Endodermal cell (in vitro differentiated cells): ENCODE data around the gene KREMEN1. TPM values are rescaled to one million over a fixed set of nuclear protein-coding genes. Genes with fewer than 3 reads are reported as not detected.

Experiments
- DNase-seq: peaks from one replicate; pipeline ENCODE4 v3.0.0-alpha.2; 2017
- H3K27ac ChIP-seq: 2 replicates; pipeline ENCODE4 v1.5.1; 2013; ENCODE audit warnings: mild to moderate bottlenecking, low read depth, low read length, moderate library complexity
- H3K27me3 ChIP-seq: 2 replicates; pipeline ENCODE4 v1.6.1; 2013; ENCODE audit warnings: mild to moderate bottlenecking, low read length, moderate library complexity; ENCODE audit not compliant: insufficient read depth, control insufficient read depth, poor library complexity, severe bottlenecking
- H3K36me3 ChIP-seq: 2 replicates; pipeline ENCODE4 v1.7.0; 2013; ENCODE audit warnings: mild to moderate bottlenecking, low read length, moderate library complexity; ENCODE audit not compliant: control insufficient read depth, insufficient read depth
- H3K4me1 ChIP-seq: one replicate; pipeline ENCODE4 v1.7.0; 2013; ENCODE audit warnings: low read length; ENCODE audit not compliant: control insufficient read depth, insufficient read depth
- H3K4me3 ChIP-seq: 2 replicates; pipeline ENCODE4 v1.5.1; 2013; ENCODE audit warnings: mild to moderate bottlenecking, low read length, moderate library complexity
- H3K9ac ChIP-seq: 2 replicates; pipeline ENCODE4 v1.6.1; 2013; ENCODE audit warnings: mild to moderate bottlenecking, low read length, moderate library complexity; ENCODE audit not compliant: poor library complexity, severe bottlenecking; ENCODE audit errors: extremely low read depth
- H3K9me3 ChIP-seq: 2 replicates; pipeline ENCODE4 v1.6.1; 2013; ENCODE audit warnings: mild to moderate bottlenecking, low read length, moderate library complexity; ENCODE audit not compliant: control insufficient read depth
- H3K27ac Mint-ChIP-seq: 2 replicates; pipeline ENCODE4 v1.8.0; 2020; ENCODE audit warnings: mixed read lengths
- H3K27me3 Mint-ChIP-seq: 2 replicates; pipeline ENCODE4 v1.8.0; 2021; ENCODE audit warnings: mild to moderate bottlenecking, mixed read lengths; ENCODE audit not compliant: insufficient read depth
- H3K36me3 Mint-ChIP-seq: 2 replicates; pipeline ENCODE4 v1.8.0; 2020; ENCODE audit warnings: low read depth, mixed read lengths
- H3K4me1 Mint-ChIP-seq: 2 replicates; pipeline ENCODE4 v1.8.0; 2020; ENCODE audit warnings: mixed read lengths
- H3K4me3 Mint-ChIP-seq: 2 replicates; pipeline ENCODE4 v1.8.0; 2020; ENCODE audit warnings: mild to moderate bottlenecking, moderate library complexity, mixed read lengths
- H3K9me3 Mint-ChIP-seq: 2 replicates; pipeline ENCODE4 v1.8.0; 2020; ENCODE audit warnings: mild to moderate bottlenecking, mixed read lengths
- CTCF ChIP-seq: fragments of 200-600 bp; sonication (generic); conservative IDR thresholded peaks from 2 replicates; pipeline ENCODE4 v1.5.0; 2021; ENCODE audit warnings: antibody characterized with exemption, mild to moderate bottlenecking
- WGBS, 2 experiments: methylation state at CpG; one replicate each; pipeline versions ENCODE4 v1.1.5 to v1.1.7; 2013; ENCODE audit warnings: missing lambda C conversion rate in 2 of 2, mixed read lengths in 1 of 2; ENCODE audit not compliant: insufficient coverage in 1 of 2, insufficient read length in 1 of 2; 5-methylcytosine and 5-hydroxymethylcytosine counted together
- total RNA-seq, 2 donors: library from RNA; stranded (reverse); fragmentation: NEBNext Ultra II Directional in 1 of 2; extraction: Animal tissue kit (Norgen Biotek cat#: 25700) in 1 of 2; gene quantifications; 2 replicates in 1 of 2; 3 replicates in 1 of 2; pipeline ENCODE4 v1.2.1, GENCODE V29; 2021

The KREMEN1 gene
- total RNA-seq, 2 donors from 2014 or later = 6.2 to 7.5 TPM

DNA sequence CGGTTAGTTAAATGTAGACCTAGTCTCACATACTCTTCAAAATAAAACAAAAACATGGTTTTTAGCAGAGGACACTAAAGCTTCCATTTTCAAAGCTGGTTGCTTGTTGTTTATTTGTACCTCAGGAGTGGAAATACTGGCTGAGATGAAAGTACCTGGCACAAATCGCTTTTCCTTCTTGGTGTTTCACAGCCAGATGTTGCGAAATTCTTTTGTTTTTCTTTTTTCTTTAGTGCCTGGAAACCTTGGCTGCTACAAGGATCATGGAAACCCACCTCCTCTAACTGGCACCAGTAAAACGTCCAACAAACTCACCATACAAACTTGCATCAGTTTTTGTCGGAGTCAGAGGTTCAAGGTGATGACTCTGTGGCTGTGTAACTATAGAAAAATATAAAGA, 48.3 kb downstream of the KREMEN1 start:
- no peak overlapping the region for H3K9ac ChIP-seq
- Mint-ChIP-seq H3K4me3 (no peak overlapping the region), H3K27me3 (peaks cover 8% of the 10 kb centered on the region), H3K4me1 (no peaks in the 10 kb centered on the region), H3K27ac (no peak overlapping the region), H3K9me3 (peaks cover 18% of the 10 kb centered on the region), H3K36me3 (peaks cover 22% of the 10 kb centered on the region)
- TF ChIP-seq CTCF = no peak
- H3K4me3 ChIP-seq = no peak overlapping the region
- H3K36me3 ChIP-seq = no peaks in the 10 kb centered on the region
- peaks cover 4% of the 10 kb centered on the region for H3K9me3 ChIP-seq
- no peak overlapping the region for H3K27ac ChIP-seq
- DNase-seq = no peak
- 91 to 94% methylated on average over 2 to 5 of the region's 5 CpGs for WGBS, 2 experiments
- no peaks in the 10 kb centered on the region for H3K4me1 ChIP-seq
- H3K27me3 ChIP-seq = no peaks in the 10 kb centered on the region

DNA sequence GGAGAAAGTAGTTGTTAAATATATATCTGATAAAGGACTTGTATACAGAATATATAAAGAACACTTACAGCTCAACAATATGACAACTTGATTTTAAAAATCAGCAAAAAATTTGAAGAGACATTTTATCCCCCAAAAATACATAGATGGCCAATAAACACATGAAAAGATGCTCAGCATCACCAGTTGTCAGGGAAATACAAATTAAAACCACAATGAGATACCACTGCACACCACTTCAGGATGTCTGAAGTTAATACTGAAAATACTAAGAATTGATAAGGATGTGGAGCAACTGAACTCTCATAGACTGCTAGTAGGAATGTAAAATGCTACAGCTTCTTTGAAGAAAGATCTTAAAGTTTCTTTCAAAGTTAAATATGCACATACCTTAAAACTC, 49.2 kb downstream of the KREMEN1 start:
- Mint-ChIP-seq H3K4me1 (no peaks in the 10 kb centered on the region), H3K4me3 (no peak overlapping the region), H3K36me3 (peaks cover 22% of the 10 kb centered on the region), H3K9me3 (peaks cover 18% of the 10 kb centered on the region), H3K27me3 (peaks cover 8% of the 10 kb centered on the region), H3K27ac (no peak overlapping the region)
- Histone ChIP-seq H3K9ac (no peak overlapping the region), H3K36me3 (no peaks in the 10 kb centered on the region), H3K4me3 (no peak overlapping the region), H3K4me1 (no peaks in the 10 kb centered on the region), H3K27ac (no peak overlapping the region), H3K9me3 (peaks cover 4% of the 10 kb centered on the region), H3K27me3 (no peaks in the 10 kb centered on the region)
- no peak for TF ChIP-seq CTCF
- DNase-seq = no peak

GRCh38 chr22:29124777-29125442, 52.1 kb downstream of the KREMEN1 start:
- WGBS, 2 experiments = 90 to 92% methylated on average over 9 of the region's 10 CpGs

More at GRCh38 chr22:29124777-29125442, 52.1 kb downstream of the KREMEN1 start:
- Histone ChIP-seq H3K27me3 (no peaks in the 10 kb centered on the region), H3K4me3 (no peak overlapping the region), H3K9ac (no peak overlapping the region), H3K9me3 (peaks cover 4% of the 10 kb centered on the region), H3K4me1 (no peaks in the 10 kb centered on the region), H3K27ac (no peak overlapping the region), H3K36me3 (no peaks in the 10 kb centered on the region)
- peaks cover 12% of the 10 kb centered on the region for H3K36me3 Mint-ChIP-seq
- H3K27ac Mint-ChIP-seq = no peak overlapping the region
- peaks cover 6% of the 10 kb centered on the region for H3K4me1 Mint-ChIP-seq
- H3K4me3 Mint-ChIP-seq = no peak overlapping the region
- no peak for TF ChIP-seq CTCF
- peaks cover 5% of the 10 kb centered on the region for H3K9me3 Mint-ChIP-seq
- no peak for DNase-seq
- H3K27me3 Mint-ChIP-seq = peaks cover 2% of the 10 kb centered on the region
